Epidermal melanocyte (primary cell): ENCODE results near the gene NUTM2G.
"Not testable (repeated sequence)": the region's sequence is repeated elsewhere in the genome, so short reads cannot be mapped to it uniquely, and the experiment has no call there.

Experiments used
- DNase-seq: peaks from one replicate; pipeline ENCODE4 v3.0.0; 2011; ENCODE audit warnings: low spot score; ENCODE audit not compliant: insufficient read length

Gene NUTM2G

GRCh38 chr9:96928543-96928942 lies at the start of gene NUTM2G:
Gene NUTM2G, plus strand, starts transcription at chr9:96928843. Its CDS starts 182 bp downstream, at chr9:96929025.
- not testable (repeated sequence) for DNase-seq

DNA sequence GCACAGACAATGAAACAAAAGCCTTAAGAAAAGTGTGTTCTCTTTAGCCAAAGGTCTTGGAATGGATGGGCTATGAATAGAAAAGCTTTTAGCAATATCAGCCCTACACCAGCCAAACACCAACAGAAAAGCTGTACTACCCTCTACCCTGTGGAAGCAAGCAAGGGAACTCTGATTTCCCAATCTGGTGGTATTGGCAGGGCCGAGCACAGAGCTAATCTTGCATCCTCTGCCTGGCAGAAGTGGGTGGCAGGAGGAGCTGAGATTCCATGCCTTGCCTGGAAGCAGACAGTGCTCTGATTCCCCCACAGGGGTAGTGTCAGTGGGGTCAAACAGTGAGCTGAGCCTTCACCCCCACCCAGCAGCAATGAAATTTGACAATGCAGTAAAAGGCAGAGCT lies 44.7 kb upstream of the NUTM2G start:
- no peak for DNase-seq

DNA sequence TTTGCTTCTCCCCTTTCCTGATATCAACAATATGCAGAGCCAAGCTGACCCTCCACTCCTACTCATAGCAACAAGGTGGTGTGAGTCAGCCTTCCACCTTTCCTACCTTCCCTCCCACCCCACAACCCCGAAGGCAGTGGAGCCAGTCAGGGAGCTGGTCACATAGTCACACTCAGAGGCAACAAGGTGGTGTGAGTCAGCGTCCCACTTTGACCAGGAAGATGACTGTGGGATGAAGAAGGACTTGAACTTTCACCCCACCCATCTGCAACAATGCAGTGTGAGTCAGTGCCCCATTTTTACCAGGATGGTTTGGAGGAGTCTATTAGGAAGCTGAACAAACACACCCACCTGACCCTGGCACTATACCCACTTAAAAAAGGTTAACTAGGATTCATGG lies 44.2 kb upstream of the NUTM2G start:
- DNase-seq = no peak

GRCh38 chr9:96885424-96885823 lies 43.2 kb upstream of the NUTM2G start:
- DNase-seq = no peak

DNA sequence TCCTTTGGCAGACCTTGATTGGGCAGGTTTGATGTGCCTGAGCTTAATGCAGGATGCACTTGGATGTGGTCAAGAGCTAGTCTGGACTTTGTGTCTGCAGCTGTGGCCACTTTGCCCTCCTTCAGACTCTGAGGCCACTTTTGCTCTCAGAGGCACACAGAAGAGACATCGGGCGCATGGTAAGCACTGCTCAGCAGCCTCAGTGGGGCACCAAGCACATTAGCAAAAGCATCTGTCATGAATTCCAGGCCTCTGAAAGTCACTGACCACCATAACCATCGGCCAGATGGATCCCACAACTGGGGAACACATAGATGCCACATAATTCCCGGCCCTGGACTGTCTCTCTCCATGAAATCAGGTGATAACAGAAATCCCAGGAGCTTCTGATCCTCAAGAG lies 40.1 kb upstream of the NUTM2G start:
- no peak for DNase-seq

DNA sequence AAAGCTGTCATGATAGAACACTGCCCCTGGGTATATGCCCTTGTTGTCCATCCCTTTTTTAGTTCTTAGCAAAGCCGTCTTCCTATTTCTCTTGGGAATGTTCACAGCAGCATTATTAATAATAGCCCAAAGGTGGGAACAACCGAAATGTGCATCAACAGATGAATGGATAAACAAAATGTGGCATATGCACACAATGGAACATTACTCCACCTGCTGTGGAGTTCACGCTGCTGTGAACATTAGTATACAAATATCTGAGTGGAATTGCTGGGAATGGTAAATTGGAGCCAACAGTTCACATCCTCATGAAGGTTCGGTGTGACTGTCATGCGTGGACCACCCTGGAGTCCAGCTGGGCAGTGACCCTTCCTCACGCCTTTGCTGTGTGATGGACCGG lies 36.5 kb upstream of the NUTM2G start:
- DNase-seq = no peak

- DNase-seq = not testable (repeated sequence)
Observed at GRCh38 chr9:96900010-96900409, 28.6 kb upstream of the NUTM2G start.

- not testable (repeated sequence) for DNase-seq
Observed at GRCh38 chr9:96904947-96905722, 23.5 kb upstream of the NUTM2G start.

DNA sequence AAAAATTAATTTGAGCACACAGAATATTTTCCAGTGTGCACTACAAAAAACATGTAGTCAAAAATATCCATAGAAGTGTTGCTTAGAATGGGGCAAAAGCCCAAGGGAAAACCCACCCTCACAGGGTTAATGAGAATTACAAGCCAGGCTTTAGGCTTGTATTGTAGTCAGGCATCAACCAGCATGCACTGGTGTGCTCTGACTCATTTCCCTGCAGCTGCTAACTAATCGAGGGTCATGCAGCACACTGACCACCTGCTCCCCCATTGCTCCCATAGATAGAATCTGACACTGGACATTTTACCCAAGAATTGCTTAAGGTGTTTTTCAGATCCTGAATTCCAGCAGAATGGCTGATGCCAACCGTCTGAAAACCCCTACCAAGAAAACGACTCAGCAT lies 20.2 kb upstream of the NUTM2G start:
- not testable (repeated sequence) for DNase-seq

DNA sequence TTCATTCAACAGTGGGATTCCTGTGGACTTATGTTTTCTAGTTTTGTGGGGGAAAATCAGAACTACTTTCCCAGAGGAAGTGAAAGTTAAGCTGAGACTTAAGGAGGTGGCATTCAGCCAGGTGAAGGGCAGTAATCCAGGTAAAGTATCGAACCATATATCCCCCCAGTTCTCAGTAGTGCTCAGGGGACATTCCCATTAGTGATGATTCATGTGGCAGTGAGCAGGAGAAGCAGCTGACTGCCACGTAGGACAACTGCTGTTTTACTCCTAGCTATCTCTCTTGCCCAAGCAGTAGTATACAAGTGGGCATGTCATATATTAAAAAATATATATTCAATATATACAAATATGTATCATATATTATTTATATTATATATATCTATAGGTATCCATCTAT lies 13.1 kb upstream of the NUTM2G start:
- not testable (repeated sequence) for DNase-seq

GRCh38 chr9:96916531-96916930 lies 12.1 kb upstream of the NUTM2G start:
- DNase-seq = not testable (repeated sequence)

GRCh38 chr9:96918550-96918949 lies 10.1 kb upstream of the NUTM2G start:
- DNase-seq = not testable (repeated sequence)

- not testable (repeated sequence) for DNase-seq
Observed at GRCh38 chr9:96920803-96921202, 7.8 kb upstream of the NUTM2G start.

GRCh38 chr9:96925587-96925986 lies 3.1 kb upstream of the NUTM2G start:
- DNase-seq = not testable (repeated sequence)

DNA sequence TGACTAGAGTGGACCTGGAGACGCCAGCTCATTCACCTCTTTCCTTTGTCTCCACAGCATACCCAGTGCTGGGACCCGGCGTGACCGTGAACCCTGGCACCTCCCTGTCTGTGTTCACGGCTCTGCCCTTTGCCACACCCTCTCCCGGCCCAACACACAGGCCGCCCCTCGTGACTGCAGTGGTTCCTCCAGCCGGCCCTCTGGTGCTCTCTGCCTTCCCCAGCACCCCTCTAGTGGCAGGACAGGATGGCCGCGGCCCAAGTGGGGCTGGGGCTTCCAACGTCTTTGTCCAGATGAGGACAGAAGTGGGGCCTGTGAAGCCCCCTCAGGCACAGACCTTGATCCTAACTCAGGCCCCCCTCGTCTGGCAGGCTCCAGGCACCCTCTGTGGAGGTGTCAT lies 3.0 kb downstream of the NUTM2G start:
- DNase-seq = not testable (repeated sequence)

GRCh38 chr9:96934097-96934496 lies 5.5 kb downstream of the NUTM2G start:
- not testable (repeated sequence) for DNase-seq

GRCh38 chr9:96934706-96935105 lies 6.1 kb downstream of the NUTM2G start:
- not testable (repeated sequence) for DNase-seq

DNA sequence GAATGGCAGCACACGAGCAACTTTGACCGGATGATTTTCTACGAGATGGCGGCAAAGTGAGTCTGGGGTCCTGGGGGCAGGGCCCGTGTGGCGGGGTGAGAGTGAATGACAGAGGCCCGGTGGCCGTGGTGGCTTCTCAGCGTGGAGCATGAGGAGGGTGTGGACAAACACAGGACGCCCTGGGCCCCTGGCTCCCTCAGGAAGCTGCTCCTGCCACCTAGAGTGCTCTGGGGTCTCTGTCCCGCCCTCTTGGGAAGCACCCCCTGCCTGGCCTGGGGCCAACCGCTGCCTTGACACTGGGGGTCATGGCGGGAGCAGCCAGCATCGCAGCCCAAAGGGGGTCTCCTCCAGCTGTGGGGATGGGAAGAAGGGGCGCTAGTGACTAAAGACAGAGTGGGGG lies 6.8 kb downstream of the NUTM2G start:
- DNase-seq = not testable (repeated sequence)

DNA sequence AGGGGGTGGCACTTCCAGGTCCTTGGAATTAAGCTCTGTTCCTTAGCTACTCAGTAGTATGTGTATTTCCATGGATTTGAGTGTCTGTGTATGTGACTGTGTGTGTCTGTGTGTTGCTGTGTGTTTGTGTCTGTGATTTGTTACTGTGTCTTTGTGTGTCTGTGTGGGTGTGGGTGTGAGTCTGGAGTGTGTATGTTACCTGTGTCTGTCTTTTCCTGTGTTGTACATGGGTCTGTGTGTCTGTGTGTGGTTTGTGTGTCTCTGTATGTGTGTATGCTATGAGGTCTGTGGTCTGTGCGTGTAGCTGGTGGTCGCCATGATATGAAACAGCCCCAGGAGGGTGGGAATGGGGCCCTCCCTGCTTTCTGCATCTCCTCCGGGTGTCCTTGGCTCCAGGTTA lies 8.8 kb downstream of the NUTM2G start:
- DNase-seq = not testable (repeated sequence)

DNA sequence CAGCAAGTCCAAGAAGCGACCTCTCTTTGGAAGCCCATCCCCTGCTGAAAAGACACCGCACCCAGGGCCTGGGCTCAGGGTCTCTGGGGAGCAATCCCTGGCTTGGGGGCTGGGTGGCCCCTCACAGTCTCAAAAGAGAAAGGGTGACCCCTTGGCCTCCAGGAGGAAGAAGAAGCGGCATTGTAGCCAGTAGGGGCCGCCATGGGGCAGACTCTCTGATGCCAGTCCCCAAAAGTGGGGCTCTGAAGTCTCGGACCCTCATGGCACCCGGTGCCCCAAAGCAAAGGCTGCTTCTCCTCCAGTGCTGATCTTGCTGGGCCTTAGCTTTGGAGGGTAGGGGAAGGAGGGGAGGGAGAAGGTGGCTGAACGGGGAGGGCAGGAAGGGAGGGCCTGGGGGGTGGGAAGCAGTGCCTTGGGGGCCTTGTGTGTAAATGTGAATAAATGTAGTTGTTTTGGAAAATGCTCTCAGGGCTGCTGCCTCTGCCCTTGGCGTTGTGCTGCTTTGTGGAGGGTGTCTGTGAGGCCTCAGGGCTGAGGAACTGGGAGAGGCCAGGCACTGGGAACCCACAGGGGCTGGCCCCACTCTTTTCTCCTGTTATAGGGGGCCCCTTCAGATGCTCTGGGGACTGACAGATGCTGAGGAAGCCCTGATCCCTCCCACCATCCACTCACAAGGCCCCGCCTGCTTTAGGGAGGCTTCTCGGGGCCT lies 10.5 kb downstream of the NUTM2G start:
- not testable (repeated sequence) for DNase-seq

- DNase-seq = not testable (repeated sequence)
Observed at GRCh38 chr9:96940982-96941381, 12.3 kb downstream of the NUTM2G start.

DNA sequence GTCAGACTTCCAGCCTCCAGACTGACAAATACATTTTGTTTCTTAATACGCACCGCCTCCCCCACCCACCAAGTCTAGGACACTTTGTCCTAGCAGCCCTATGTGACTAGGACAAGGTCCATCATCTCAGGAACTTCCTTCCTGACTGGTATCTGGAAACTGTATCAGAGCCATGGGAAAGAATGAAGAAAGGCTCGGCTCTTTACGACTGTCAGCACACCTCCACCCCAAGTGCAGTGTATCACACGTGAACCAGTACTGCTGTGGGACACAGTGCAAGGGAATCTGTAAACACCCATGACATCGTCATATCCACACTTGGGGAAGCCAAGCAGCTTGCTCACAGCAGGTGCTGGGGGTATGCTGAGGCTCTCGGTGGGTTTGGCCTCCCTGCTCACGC lies 13.0 kb downstream of the NUTM2G start:
- not testable (repeated sequence) for DNase-seq

- not testable (repeated sequence) for DNase-seq
Observed at GRCh38 chr9:96942181-96942580, 13.5 kb downstream of the NUTM2G start.
